PFSK-1 (cell line): ENCODE measurements around the gene ARHGAP4.

Experiments
- FOXP2 ChIP-seq: optimal IDR thresholded peaks from 2 replicates; pipeline ENCODE3; 2011; ENCODE audit warnings: borderline replicate concordance, control low read depth, inconsistent platforms; ENCODE audit not compliant: insufficient read depth; ENCODE audit errors: extremely low read length, extremely low read depth
- POLR2AphosphoS5 ChIP-seq: IDR thresholded peaks from 2 replicates; pipeline ENCODE4 v1.6.1; 2012; ENCODE audit warnings: low read depth, mild to moderate bottlenecking, control low read depth, low read length, moderate library complexity
- SIN3A ChIP-seq: IDR thresholded peaks from 2 replicates; pipeline ENCODE4 v1.6.1; 2012; ENCODE audit warnings: mild to moderate bottlenecking, low read length, moderate library complexity, borderline replicate concordance; ENCODE audit not compliant: insufficient read depth
- TAF1 ChIP-seq: IDR thresholded peaks from 2 replicates; pipeline ENCODE4 v1.6.1; 2012; ENCODE audit warnings: low read length, control low read depth, borderline replicate concordance; ENCODE audit not compliant: insufficient read depth
- TF ChIP-seq, protein P1 (sequence below), 2 experiments: IDR thresholded peaks; 2 replicates each; pipeline versions ENCODE4 v1.6.1 to v1.8.0; 2011 to 2012; ENCODE audit warnings: low read depth in 2 of 2, low read length in 2 of 2, control low read depth in 1 of 2, inconsistent platforms in 1 of 2, mild to moderate bottlenecking in 1 of 2, moderate library complexity in 1 of 2; ENCODE audit not compliant: insufficient read depth in 1 of 2

ARHGAP4 gene

DNA sequence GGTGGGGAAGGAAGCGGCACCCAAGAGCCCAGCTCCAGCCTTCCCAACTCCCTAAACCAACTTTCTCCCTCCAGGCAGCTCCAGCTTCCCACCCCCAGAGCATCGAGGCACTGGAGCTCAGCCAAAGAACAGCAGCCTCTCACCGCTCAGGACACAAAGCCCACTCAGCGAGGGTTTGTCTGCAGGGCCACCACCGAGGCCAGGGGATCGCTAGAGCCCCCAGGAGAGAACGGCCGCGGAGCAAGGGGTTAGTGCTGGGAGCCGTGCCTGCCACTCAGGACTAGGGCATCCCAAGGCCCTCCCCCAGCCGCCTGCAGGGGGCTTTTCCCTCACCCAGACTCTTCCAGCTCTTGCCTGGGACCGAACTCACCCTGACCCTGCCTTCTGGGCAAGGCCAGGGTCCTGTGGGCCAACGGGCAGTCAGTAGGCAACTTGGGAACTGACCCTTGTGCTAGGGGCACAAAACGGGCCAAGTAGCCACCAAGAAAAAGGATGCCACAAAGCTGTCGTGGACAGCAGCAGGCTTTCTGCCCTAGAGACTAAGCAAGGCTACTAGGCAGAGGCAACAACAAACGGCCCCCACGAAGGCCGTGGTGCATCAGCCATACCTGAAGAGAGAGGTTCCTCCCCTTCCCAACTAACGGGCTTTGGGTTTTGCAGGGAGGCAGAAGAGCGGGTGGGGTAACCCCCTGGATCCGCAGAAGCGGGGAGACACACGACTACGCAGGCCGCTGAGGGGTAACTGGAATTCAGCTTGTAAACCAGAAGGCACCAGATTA is 43.2 kb upstream of the ARHGAP4 start:
- TF ChIP-seq SIN3A (no peak), POLR2AphosphoS5 (no peak), FOXP2 (no peak), TAF1 (no peak)
- TF ChIP-seq, protein P1, sequence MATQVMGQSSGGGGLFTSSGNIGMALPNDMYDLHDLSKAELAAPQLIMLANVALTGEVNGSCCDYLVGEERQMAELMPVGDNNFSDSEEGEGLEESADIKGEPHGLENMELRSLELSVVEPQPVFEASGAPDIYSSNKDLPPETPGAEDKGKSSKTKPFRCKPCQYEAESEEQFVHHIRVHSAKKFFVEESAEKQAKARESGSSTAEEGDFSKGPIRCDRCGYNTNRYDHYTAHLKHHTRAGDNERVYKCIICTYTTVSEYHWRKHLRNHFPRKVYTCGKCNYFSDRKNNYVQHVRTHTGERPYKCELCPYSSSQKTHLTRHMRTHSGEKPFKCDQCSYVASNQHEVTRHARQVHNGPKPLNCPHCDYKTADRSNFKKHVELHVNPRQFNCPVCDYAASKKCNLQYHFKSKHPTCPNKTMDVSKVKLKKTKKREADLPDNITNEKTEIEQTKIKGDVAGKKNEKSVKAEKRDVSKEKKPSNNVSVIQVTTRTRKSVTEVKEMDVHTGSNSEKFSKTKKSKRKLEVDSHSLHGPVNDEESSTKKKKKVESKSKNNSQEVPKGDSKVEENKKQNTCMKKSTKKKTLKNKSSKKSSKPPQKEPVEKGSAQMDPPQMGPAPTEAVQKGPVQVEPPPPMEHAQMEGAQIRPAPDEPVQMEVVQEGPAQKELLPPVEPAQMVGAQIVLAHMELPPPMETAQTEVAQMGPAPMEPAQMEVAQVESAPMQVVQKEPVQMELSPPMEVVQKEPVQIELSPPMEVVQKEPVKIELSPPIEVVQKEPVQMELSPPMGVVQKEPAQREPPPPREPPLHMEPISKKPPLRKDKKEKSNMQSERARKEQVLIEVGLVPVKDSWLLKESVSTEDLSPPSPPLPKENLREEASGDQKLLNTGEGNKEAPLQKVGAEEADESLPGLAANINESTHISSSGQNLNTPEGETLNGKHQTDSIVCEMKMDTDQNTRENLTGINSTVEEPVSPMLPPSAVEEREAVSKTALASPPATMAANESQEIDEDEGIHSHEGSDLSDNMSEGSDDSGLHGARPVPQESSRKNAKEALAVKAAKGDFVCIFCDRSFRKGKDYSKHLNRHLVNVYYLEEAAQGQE (IDR thresholded peaks at IDR 0.05; ENCODE audit: insufficient read depth in 1 of 2, low read depth in 2 of 2, low read length in 2 of 2) = no peak

GRCh38 chrX:153968754-153969124 is 42.7 kb upstream of the ARHGAP4 start:
- TF ChIP-seq FOXP2 (no peak), TAF1 (no peak), SIN3A (no peak), POLR2AphosphoS5 (no peak)
- TF ChIP-seq, protein P1 (IDR thresholded peaks at IDR 0.05; ENCODE audit: insufficient read depth in 1 of 2, low read depth in 2 of 2, low read length in 2 of 2) = no peak

DNA sequence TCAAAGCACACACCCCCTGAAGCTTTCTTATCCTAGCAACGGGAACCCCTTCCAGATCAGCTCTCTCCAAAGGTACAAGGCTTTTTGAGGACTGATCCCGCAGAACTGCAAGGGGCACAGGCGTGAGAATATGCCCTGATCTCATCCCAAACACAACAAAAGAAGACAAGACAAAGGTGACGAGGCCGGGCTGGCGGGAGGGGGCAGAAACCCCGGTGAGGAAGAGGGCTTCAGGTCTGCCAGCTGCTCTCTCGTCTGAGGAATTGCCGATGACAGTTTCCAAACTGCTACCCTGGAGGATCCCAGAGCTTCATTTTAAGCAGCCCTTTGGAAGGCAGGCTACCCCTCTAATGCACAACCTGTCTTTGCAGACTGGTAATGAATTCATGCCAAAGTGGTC is 42.2 kb upstream of the ARHGAP4 start:
- TF ChIP-seq SIN3A (no peak), TAF1 (no peak), FOXP2 (no peak), POLR2AphosphoS5 (no peak)
- TF ChIP-seq, protein P1 (IDR thresholded peaks at IDR 0.05; ENCODE audit: insufficient read depth in 1 of 2, low read depth in 2 of 2, low read length in 2 of 2) = no peak

- TF ChIP-seq POLR2AphosphoS5 (no peak), FOXP2 (no peak), TAF1 (no peak), SIN3A (no peak)
- TF ChIP-seq, protein P1 (IDR thresholded peaks at IDR 0.05; ENCODE audit: insufficient read depth in 1 of 2, low read depth in 2 of 2, low read length in 2 of 2) = no peak
Measured at GRCh38 chrX:153967536-153968224, 41.6 kb upstream of the ARHGAP4 start.
